Glomerular visceral epithelial cell (primary cell): Measurements from ENCODE around the gene MRGPRE.
"Not testable (repeated sequence)": the region's sequence is repeated elsewhere in the genome, so short reads cannot be mapped to it uniquely, and the experiment has no call there.

Experiments
- DNase-seq: peaks from one replicate; pipeline ENCODE4 v3.0.0-alpha.2; 2016; ENCODE audit errors: extremely low spot score

Gene MRGPRE

GRCh38 chr11:3231851-3232744 is at the start of gene MRGPRE:
MRGPRE (minus strand) TSS chr11:3232417; CDS start chr11:3228799, 3,618 bp downstream.
- no peak for DNase-seq

- DNase-seq, result not testable (repeated sequence)
Measured at GRCh38 chr11:3281146-3281545, 48.9 kb upstream of the MRGPRE start.

GRCh38 chr11:3280662-3281061 is 48.4 kb upstream of the MRGPRE start:
- not testable (repeated sequence) for DNase-seq

- DNase-seq, result not testable (repeated sequence)
Measured at GRCh38 chr11:3278922-3279321, 46.7 kb upstream of the MRGPRE start.

- not testable (repeated sequence) for DNase-seq
Measured at GRCh38 chr11:3273629-3274028, 41.4 kb upstream of the MRGPRE start.

- DNase-seq, result not testable (repeated sequence)
Measured at GRCh38 chr11:3262548-3262947, 30.3 kb upstream of the MRGPRE start.

GRCh38 chr11:3261831-3262230 is 29.6 kb upstream of the MRGPRE start:
- not testable (repeated sequence) for DNase-seq

GRCh38 chr11:3257509-3257908 is 25.3 kb upstream of the MRGPRE start:
- not testable (repeated sequence) for DNase-seq

GRCh38 chr11:3255241-3255640 is 23.0 kb upstream of the MRGPRE start:
- DNase-seq, result not testable (repeated sequence)

GRCh38 chr11:3254773-3255172 is 22.6 kb upstream of the MRGPRE start:
- DNase-seq, result not testable (repeated sequence)

- no peak for DNase-seq
Measured at GRCh38 chr11:3245071-3245470, 12.9 kb upstream of the MRGPRE start.

- DNase-seq, result no peak
Measured at GRCh38 chr11:3243880-3244279, 11.7 kb upstream of the MRGPRE start.

- no peak for DNase-seq
Measured at GRCh38 chr11:3237119-3237518, 4.9 kb upstream of the MRGPRE start.

GRCh38 chr11:3234846-3235245 is 2.6 kb upstream of the MRGPRE start:
- no peak for DNase-seq

GRCh38 chr11:3232956-3233355 is 739 bp upstream of the MRGPRE start:
- no peak for DNase-seq

GRCh38 chr11:3231550-3231850 is 717 bp downstream of the MRGPRE start:
- no peak for DNase-seq

GRCh38 chr11:3230636-3231549 is 1.3 kb downstream of the MRGPRE start:
- DNase-seq, result no peak

GRCh38 chr11:3229673-3230630 is 2.3 kb downstream of the MRGPRE start:
- no peak for DNase-seq

- DNase-seq, result no peak
Measured at GRCh38 chr11:3228445-3228829, 3.8 kb downstream of the MRGPRE start.

- DNase-seq, result no peak
Measured at GRCh38 chr11:3227568-3228444, 4.4 kb downstream of the MRGPRE start.
